Fibroblast of the aortic adventitia (primary cell): ENCODE results near the gene TSHZ2. TPM values are rescaled to one million over a fixed set of nuclear protein-coding genes. Genes with fewer than 3 reads are reported as not detected.

Experiments
- DNase-seq: peaks from one replicate; pipeline ENCODE4 v3.0.0-alpha.2; 2010; ENCODE audit warnings: low read depth
- H3K4me3 ChIP-seq: 2 replicates; pipeline ENCODE4 v1.5.1; 2011; ENCODE audit warnings: low read depth, mild to moderate bottlenecking, control low read depth, low read length, moderate library complexity
- total RNA-seq: library from RNA; depleted of rRNA; stranded (reverse); fragments of >200 nt; gene quantifications from 2 replicates; pipeline ENCODE4 v1.2.3, GENCODE V29; 2012; ENCODE audit warnings: low replicate concordance
- TF ChIP-seq, protein P1 (sequence below): IDR thresholded peaks from 2 replicates; pipeline ENCODE4 v1.5.1; 2011; ENCODE audit warnings: mild to moderate bottlenecking, low read length, control low read depth, inconsistent platforms; ENCODE audit not compliant: insufficient read depth

Gene TSHZ2
- total RNA-seq, 1 donor, result 6.9 TPM

GRCh38 chr20:53258741-53259140, 286.6 kb downstream of the TSHZ2 start:
- no peak for DNase-seq
- no peak overlapping the region for H3K4me3 ChIP-seq
- TF ChIP-seq, protein P1, sequence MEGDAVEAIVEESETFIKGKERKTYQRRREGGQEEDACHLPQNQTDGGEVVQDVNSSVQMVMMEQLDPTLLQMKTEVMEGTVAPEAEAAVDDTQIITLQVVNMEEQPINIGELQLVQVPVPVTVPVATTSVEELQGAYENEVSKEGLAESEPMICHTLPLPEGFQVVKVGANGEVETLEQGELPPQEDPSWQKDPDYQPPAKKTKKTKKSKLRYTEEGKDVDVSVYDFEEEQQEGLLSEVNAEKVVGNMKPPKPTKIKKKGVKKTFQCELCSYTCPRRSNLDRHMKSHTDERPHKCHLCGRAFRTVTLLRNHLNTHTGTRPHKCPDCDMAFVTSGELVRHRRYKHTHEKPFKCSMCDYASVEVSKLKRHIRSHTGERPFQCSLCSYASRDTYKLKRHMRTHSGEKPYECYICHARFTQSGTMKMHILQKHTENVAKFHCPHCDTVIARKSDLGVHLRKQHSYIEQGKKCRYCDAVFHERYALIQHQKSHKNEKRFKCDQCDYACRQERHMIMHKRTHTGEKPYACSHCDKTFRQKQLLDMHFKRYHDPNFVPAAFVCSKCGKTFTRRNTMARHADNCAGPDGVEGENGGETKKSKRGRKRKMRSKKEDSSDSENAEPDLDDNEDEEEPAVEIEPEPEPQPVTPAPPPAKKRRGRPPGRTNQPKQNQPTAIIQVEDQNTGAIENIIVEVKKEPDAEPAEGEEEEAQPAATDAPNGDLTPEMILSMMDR, result no peak

- TF ChIP-seq, protein P1, result no peak
- DNase-seq, result no peak
- no peak overlapping the region for H3K4me3 ChIP-seq
These were observed 288.0 kb downstream of the TSHZ2 start for GRCh38 chr20:53260168-53260567.

DNA sequence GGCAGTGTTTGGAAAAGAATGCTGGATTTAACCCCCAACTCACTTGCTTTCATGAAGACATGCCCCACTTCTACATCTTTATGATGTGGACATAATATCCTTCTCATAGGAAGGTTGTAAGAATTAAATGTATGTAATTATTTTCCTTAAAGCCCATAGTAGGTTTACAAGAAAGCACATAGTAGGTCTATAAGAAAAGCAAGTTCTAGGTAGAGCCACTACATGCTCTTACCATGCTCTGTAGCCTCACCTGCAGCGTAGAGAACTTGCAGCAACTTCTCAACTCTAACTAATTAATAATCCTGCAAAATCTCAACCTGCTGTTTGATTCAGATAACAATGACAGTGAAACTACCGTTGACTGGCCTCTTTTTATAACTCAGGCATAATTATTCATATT, 288.4 kb downstream of the TSHZ2 start:
- DNase-seq, result no peak
- TF ChIP-seq, protein P1, result no peak
- H3K4me3 ChIP-seq, result no peak overlapping the region

- no peak for DNase-seq
- H3K4me3 ChIP-seq, result no peak overlapping the region
- TF ChIP-seq, protein P1, result no peak
These were observed 290.2 kb downstream of the TSHZ2 start for GRCh38 chr20:53262365-53262764.

DNA sequence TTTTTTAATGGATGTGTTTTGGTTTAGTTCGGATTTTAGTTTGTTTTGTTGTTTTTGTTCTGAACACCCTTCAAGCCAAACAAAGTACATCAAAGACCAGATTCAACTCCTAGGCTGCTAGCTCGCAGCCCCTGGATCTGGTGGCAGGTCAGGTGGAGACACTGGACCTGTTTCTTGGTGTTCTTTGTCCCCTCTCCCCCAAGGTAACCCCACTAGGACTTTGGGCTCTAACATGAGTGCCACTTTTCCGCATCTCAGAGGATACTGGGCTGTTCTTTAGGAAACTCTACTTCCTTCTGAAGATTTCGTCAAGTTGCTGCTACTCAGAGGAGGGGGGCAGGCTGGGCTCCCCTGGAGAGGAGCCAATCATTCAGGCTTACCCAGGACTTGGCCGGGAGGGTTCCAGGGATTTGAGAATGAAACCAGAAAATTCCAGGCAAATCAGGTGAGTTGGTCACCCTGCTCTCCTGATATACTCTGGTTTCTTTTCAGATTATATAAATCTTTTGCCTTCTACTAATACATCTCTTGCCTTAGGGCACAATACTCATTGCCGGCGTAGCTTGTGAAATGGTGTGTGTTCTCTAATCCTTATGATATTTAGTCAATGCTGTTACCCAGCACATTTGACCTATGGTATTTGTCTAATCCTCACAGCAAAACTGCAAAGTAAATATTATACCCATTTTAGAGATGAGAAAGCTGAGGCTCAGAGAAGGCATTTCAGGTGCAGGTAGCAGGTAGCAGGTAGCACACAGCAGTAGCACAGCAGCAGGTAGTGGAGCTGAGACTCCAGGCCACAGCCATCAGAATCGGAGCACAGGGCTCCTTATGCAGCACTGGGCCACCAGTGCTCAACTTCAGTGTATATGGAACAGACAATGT, 291.6 kb downstream of the TSHZ2 start:
- TF ChIP-seq, protein P1, result no peak
- H3K4me3 ChIP-seq, result no peak overlapping the region
- no peak for DNase-seq

- no peak overlapping the region for H3K4me3 ChIP-seq
- DNase-seq, result no peak
- TF ChIP-seq, protein P1, result no peak
These were observed 292.4 kb downstream of the TSHZ2 start for GRCh38 chr20:53264604-53265003.
